Adipocyte (in vitro differentiated cells): ENCODE results near the gene C1orf198.

Experiments used
- DNase-seq: peaks from one replicate; pipeline ENCODE4 v3.0.0-alpha.2; 2015; ENCODE audit warnings: low read depth
- H3K27me3 ChIP-seq: replicated peaks from 2 replicates; pipeline ENCODE4 v1.7.0; 2013; ENCODE audit warnings: mild to moderate bottlenecking, low read length, moderate library complexity; ENCODE audit not compliant: control insufficient read depth, insufficient read depth
- H3K36me3 ChIP-seq: 2 replicates; pipeline ENCODE4 v1.7.0; 2013; ENCODE audit warnings: low read length, mild to moderate bottlenecking, moderate library complexity; ENCODE audit not compliant: control insufficient read depth, insufficient read depth, severe bottlenecking
- H3K4me1 ChIP-seq: 2 replicates; pipeline ENCODE4 v1.7.0; 2013; ENCODE audit warnings: mild to moderate bottlenecking, low read length, moderate library complexity; ENCODE audit not compliant: control insufficient read depth, insufficient read depth
- H3K4me3 ChIP-seq: 2 replicates; pipeline ENCODE4 v1.7.0; 2013; ENCODE audit warnings: mild to moderate bottlenecking, low read length, moderate library complexity
- H3K9ac ChIP-seq: 2 replicates; pipeline ENCODE4 v1.7.0; 2013; ENCODE audit warnings: mild to moderate bottlenecking, low read length, moderate library complexity
- H3K9me3 ChIP-seq: 2 replicates; pipeline ENCODE4 v1.7.0; 2013; ENCODE audit warnings: mild to moderate bottlenecking, low read length, moderate library complexity; ENCODE audit not compliant: control insufficient read depth

C1orf198 gene

GRCh38 chr1:230884646-230885045, 16.3 kb upstream of the C1orf198 start:
- peaks cover 5% of the 10 kb centered on the region for H3K27me3 ChIP-seq
- no peak overlapping the region for H3K4me3 ChIP-seq
- peaks cover 18% of the 10 kb centered on the region for H3K9me3 ChIP-seq
- no peaks in the 10 kb centered on the region for H3K36me3 ChIP-seq
- no peak for DNase-seq
- H3K4me1 ChIP-seq: no peaks in the 10 kb centered on the region
- H3K9ac ChIP-seq: no peak overlapping the region

GRCh38 chr1:230883967-230884366, 15.6 kb upstream of the C1orf198 start:
- H3K36me3 ChIP-seq: no peaks in the 10 kb centered on the region
- peaks cover 18% of the 10 kb centered on the region for H3K9me3 ChIP-seq
- peaks cover 4% of the 10 kb centered on the region for H3K4me1 ChIP-seq
- no peak overlapping the region for H3K9ac ChIP-seq
- peak; percentile 48 for DNase-seq
- peaks cover 5% of the 10 kb centered on the region for H3K27me3 ChIP-seq
- H3K4me3 ChIP-seq: no peak overlapping the region

- peaks cover 11% of the 10 kb centered on the region for H3K9me3 ChIP-seq
- H3K4me1 ChIP-seq: peaks cover 25% of the 10 kb centered on the region
- no peaks in the 10 kb centered on the region for H3K36me3 ChIP-seq
- peaks cover 5% of the 10 kb centered on the region for H3K27me3 ChIP-seq
- no peak overlapping the region for H3K9ac ChIP-seq
- no peak for DNase-seq
- H3K4me3 ChIP-seq: no peak overlapping the region
These were observed 11.5 kb upstream of the C1orf198 start for GRCh38 chr1:230879778-230880177.

- Histone ChIP-seq H3K27me3 (peaks cover 5% of the 10 kb centered on the region), H3K4me1 (peaks cover 25% of the 10 kb centered on the region), H3K4me3 (no peak overlapping the region), H3K9me3 (peaks cover 1% of the 10 kb centered on the region), H3K36me3 (no peaks in the 10 kb centered on the region), H3K9ac (peak overlapping the region; percentile 47)
- peak; percentile 96 for DNase-seq
These were observed 10.3 kb upstream of the C1orf198 start for GRCh38 chr1:230878591-230878990.

GRCh38 chr1:230877924-230878590, 9.7 kb upstream of the C1orf198 start:
- Histone ChIP-seq H3K4me3 (no peak overlapping the region), H3K9me3 (no peaks in the 10 kb centered on the region), H3K9ac (peak overlapping the region; percentile 35), H3K4me1 (peaks cover 25% of the 10 kb centered on the region), H3K27me3 (peaks cover 5% of the 10 kb centered on the region), H3K36me3 (no peaks in the 10 kb centered on the region)
- no peak for DNase-seq

GRCh38 chr1:230877146-230877923, 9.0 kb upstream of the C1orf198 start:
- DNase-seq: peak; percentile 88
- peak overlapping the region; percentile 35 for H3K9ac ChIP-seq
- peaks cover 25% of the 10 kb centered on the region for H3K4me1 ChIP-seq

GRCh38 chr1:230876660-230877059, 8.3 kb upstream of the C1orf198 start:
- Histone ChIP-seq H3K36me3 (no peaks in the 10 kb centered on the region), H3K4me3 (no peak overlapping the region), H3K9ac (no peak overlapping the region), H3K27me3 (peaks cover 5% of the 10 kb centered on the region), H3K4me1 (peaks cover 25% of the 10 kb centered on the region), H3K9me3 (no peaks in the 10 kb centered on the region)
- no peak for DNase-seq

More at GRCh38 chr1:230877146-230877923, 9.0 kb upstream of the C1orf198 start:
- Histone ChIP-seq H3K27me3 (peaks cover 5% of the 10 kb centered on the region), H3K4me3 (no peak overlapping the region), H3K9me3 (no peaks in the 10 kb centered on the region), H3K36me3 (no peaks in the 10 kb centered on the region)

- DNase-seq: no peak
- peaks cover 25% of the 10 kb centered on the region for H3K4me1 ChIP-seq
- no peaks in the 10 kb centered on the region for H3K9me3 ChIP-seq
- H3K9ac ChIP-seq: no peak overlapping the region
- H3K36me3 ChIP-seq: no peaks in the 10 kb centered on the region
- H3K27me3 ChIP-seq: no peaks in the 10 kb centered on the region
- no peak overlapping the region for H3K4me3 ChIP-seq
These were observed 7.0 kb upstream of the C1orf198 start for GRCh38 chr1:230875370-230875769.

GRCh38 chr1:230870916-230871315, 2.6 kb upstream of the C1orf198 start:
- Histone ChIP-seq H3K36me3 (no peaks in the 10 kb centered on the region), H3K27me3 (no peaks in the 10 kb centered on the region), H3K4me1 (peaks cover 25% of the 10 kb centered on the region), H3K4me3 (no peak overlapping the region), H3K9ac (no peak overlapping the region), H3K9me3 (no peaks in the 10 kb centered on the region)
- no peak for DNase-seq

- peak overlapping the region; percentile 83 for H3K4me3 ChIP-seq
- H3K27me3 ChIP-seq: no peaks in the 10 kb centered on the region
- no peaks in the 10 kb centered on the region for H3K9me3 ChIP-seq
- H3K9ac ChIP-seq: peak overlapping the region; percentile 94
- H3K4me1 ChIP-seq: peaks cover 39% of the 10 kb centered on the region
- peak; percentile 61 for DNase-seq
- H3K36me3 ChIP-seq: no peaks in the 10 kb centered on the region
These were observed 1.2 kb upstream of the C1orf198 start for GRCh38 chr1:230869500-230869899.

- Histone ChIP-seq H3K4me1 (peaks cover 46% of the 10 kb centered on the region), H3K9ac (peak overlapping the region; percentile 94), H3K36me3 (no peaks in the 10 kb centered on the region), H3K27me3 (no peaks in the 10 kb centered on the region), H3K9me3 (no peaks in the 10 kb centered on the region), H3K4me3 (peak overlapping the region; percentile 83)
- DNase-seq: peak; percentile 68
These were observed 540 bp upstream of the C1orf198 start for GRCh38 chr1:230868736-230869385.
